Osteocyte (in vitro differentiated cells): Measurements from ENCODE around the gene SIPA1L3. TPM values are rescaled to one million over a fixed set of nuclear protein-coding genes. Genes with fewer than 3 reads are reported as not detected.

Experiments
- DNase-seq: peaks from one replicate; pipeline ENCODE4 v3.0.0; 2021; ENCODE audit warnings: mixed read lengths; ENCODE audit not compliant: unreplicated experiment; ENCODE audit errors: extremely low spot score
- H3K27ac Mint-ChIP-seq: one replicate; pipeline ENCODE4 v1.8.0; 2021; ENCODE audit warnings: mild to moderate bottlenecking, mixed read lengths; ENCODE audit not compliant: unreplicated experiment
- H3K27me3 Mint-ChIP-seq: one replicate; pipeline ENCODE4 v1.8.0; 2021; ENCODE audit warnings: mixed read lengths; ENCODE audit not compliant: unreplicated experiment
- H3K36me3 Mint-ChIP-seq: one replicate; pipeline ENCODE4 v1.8.0; 2021; ENCODE audit warnings: mixed read lengths; ENCODE audit not compliant: unreplicated experiment
- H3K4me1 Mint-ChIP-seq: one replicate; pipeline ENCODE4 v1.8.0; 2021; ENCODE audit warnings: mixed read lengths; ENCODE audit not compliant: unreplicated experiment
- H3K4me3 Mint-ChIP-seq: one replicate; pipeline ENCODE4 v1.8.0; 2021; ENCODE audit warnings: mild to moderate bottlenecking, moderate library complexity, mixed read lengths; ENCODE audit not compliant: unreplicated experiment
- H3K9me3 Mint-ChIP-seq: one replicate; pipeline ENCODE4 v1.8.0; 2021; ENCODE audit warnings: mixed read lengths; ENCODE audit not compliant: unreplicated experiment
- CTCF ChIP-seq: fragments of 200-600 bp; sonication (generic); IDR thresholded peaks from 2 replicates; pipeline ENCODE4 v1.5.0; 2021; ENCODE audit warnings: antibody characterized with exemption, mild to moderate bottlenecking, moderate library complexity
- total RNA-seq: library from RNA; stranded (reverse); gene quantifications from 2 replicates; pipeline ENCODE4 v1.2.1, GENCODE V29; 2021

SIPA1L3 gene
- total RNA-seq, 1 donor from 2014 or later = 27.1 TPM

GRCh38 chr19:38076337-38076736, 169.3 kb downstream of the SIPA1L3 start:
- no peaks in the 10 kb centered on the region for H3K27me3 Mint-ChIP-seq
- H3K4me1 Mint-ChIP-seq = peaks cover 14% of the 10 kb centered on the region
- no peaks in the 10 kb centered on the region for H3K9me3 Mint-ChIP-seq
- peaks cover 9% of the 10 kb centered on the region for H3K36me3 Mint-ChIP-seq
- DNase-seq = no peak
- H3K4me3 Mint-ChIP-seq = no peak overlapping the region
- no peak overlapping the region for H3K27ac Mint-ChIP-seq
- no peak for TF ChIP-seq CTCF

- no peak for DNase-seq
- no peak for TF ChIP-seq CTCF
- Mint-ChIP-seq H3K9me3 (no peaks in the 10 kb centered on the region), H3K4me3 (no peak overlapping the region), H3K27ac (no peak overlapping the region), H3K4me1 (peaks cover 14% of the 10 kb centered on the region), H3K27me3 (no peaks in the 10 kb centered on the region), H3K36me3 (peaks cover 6% of the 10 kb centered on the region)
These were observed 171.4 kb downstream of the SIPA1L3 start for GRCh38 chr19:38078302-38078930.

- Mint-ChIP-seq H3K4me3 (no peak overlapping the region), H3K9me3 (no peaks in the 10 kb centered on the region), H3K27ac (peak overlapping the region; percentile 73), H3K4me1 (peaks cover 14% of the 10 kb centered on the region), H3K27me3 (no peaks in the 10 kb centered on the region), H3K36me3 (peaks cover 6% of the 10 kb centered on the region)
- TF ChIP-seq CTCF = no peak
- no peak for DNase-seq
These were observed 172.9 kb downstream of the SIPA1L3 start for GRCh38 chr19:38079926-38080380.

GRCh38 chr19:38081547-38082255, 174.7 kb downstream of the SIPA1L3 start:
- Mint-ChIP-seq H3K36me3 (peaks cover 1% of the 10 kb centered on the region), H3K9me3 (no peaks in the 10 kb centered on the region), H3K4me3 (no peak overlapping the region), H3K27me3 (no peaks in the 10 kb centered on the region), H3K4me1 (peaks cover 14% of the 10 kb centered on the region), H3K27ac (no peak overlapping the region)
- no peak for TF ChIP-seq CTCF
- no peak for DNase-seq

GRCh38 chr19:38082256-38083118, 175.5 kb downstream of the SIPA1L3 start:
- H3K9me3 Mint-ChIP-seq = no peaks in the 10 kb centered on the region
- no peaks in the 10 kb centered on the region for H3K27me3 Mint-ChIP-seq
- TF ChIP-seq CTCF = no peak
- H3K27ac Mint-ChIP-seq = no peak overlapping the region
- H3K4me3 Mint-ChIP-seq = no peak overlapping the region
- no peaks in the 10 kb centered on the region for H3K36me3 Mint-ChIP-seq
- peaks cover 14% of the 10 kb centered on the region for H3K4me1 Mint-ChIP-seq
- no peak for DNase-seq
